ENCODE results near the gene SDK1. TPM values are rescaled to one million over a fixed set of nuclear protein-coding genes. Genes with fewer than 3 reads are reported as not detected.

Gene SDK1
- total and polyA plus RNA-seq, 10 of the 15 experiments (the other 5 are each of a cell fraction or from before 2014, with no cell fraction given) = 0.14 to 0.33 TPM; not detected in 8

DNA sequence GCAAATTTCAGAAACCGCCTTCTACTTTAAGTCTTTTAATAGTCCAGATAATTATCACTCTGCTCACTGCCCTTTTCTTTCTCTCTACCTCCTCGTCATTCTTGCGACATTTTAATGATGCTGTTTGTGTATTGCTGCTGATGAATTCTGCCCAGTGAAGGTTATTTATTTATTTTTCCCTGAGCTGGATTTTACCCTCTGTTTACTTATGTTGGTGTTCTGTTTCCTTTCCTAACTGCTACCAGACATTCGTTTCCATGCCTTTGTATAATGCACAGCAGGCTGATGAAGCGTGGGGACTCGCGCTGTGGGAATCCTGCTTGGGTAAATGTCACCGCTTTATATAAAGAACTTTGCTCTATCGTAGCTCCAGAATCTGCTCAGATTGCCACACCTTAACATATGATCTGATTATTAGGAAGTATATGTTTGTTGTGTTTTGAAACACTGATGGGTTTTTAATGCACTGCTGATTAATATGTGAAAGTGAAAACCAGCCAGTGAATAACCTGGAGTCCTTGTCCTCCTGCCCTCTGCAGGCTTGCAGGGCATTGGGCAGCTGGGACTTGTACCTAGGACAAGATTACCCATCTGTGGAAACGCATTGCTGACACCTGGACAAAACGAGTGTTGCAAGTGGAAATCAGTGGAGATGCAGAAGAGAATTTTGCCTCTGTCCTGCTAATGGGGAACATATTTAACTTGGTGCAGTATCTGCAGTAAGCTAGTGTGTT lies 291.5 kb downstream of the SDK1 start:
- no peak overlapping the region for H3K9ac ChIP-seq (ENCODE audit: control insufficient read depth, insufficient read depth, low read length)
- no peaks in the 10 kb centered on the region for H3K79me2 ChIP-seq (ENCODE audit: control insufficient read depth, insufficient read depth, low read length)
- H3K36me3 ChIP-seq (ENCODE audit: control insufficient read depth in 2 of 2, insufficient read depth in 2 of 2, low read length in 1 of 2) = no peaks in the 10 kb centered on the region
- ChIA-PET POLR2A (no interaction called here), RAD21 (ENCODE audit: unreplicated experiment) (no interaction called here), CTCF (interaction anchor here (0.6 kb wide), 1 partner anchor 23 kb away, joined by 3 read pairs; no protein-coding TSS in a partner anchor), SMC1A (ENCODE audit: uncharacterized antibody, unreplicated experiment) (no interaction called here)
- H3K4me1 ChIP-seq (ENCODE audit: control insufficient read depth, insufficient read depth, low read length) = no peaks in the 10 kb centered on the region
- no peak overlapping the region for H3K4me3 ChIP-seq
- intact Hi-C loops (cut with micrococcal nuclease; ENCODE audit: unreplicated experiment) (no loop called here), in situ Hi-C loops (cut with MboI) (no loop called here)
- H3K4me2 ChIP-seq (ENCODE audit: control insufficient read depth, insufficient read depth) = no peak overlapping the region
- H3K27ac ChIP-seq (ENCODE audit: control insufficient read depth, insufficient read depth) = no peak overlapping the region
- BruUV-seq (replicated peaks) = no TSS peak
- no peaks in the 10 kb centered on the region for H3K9me3 ChIP-seq (replicated peaks; ENCODE audit: control insufficient read depth, insufficient read depth, low read length)
- whole genome bisulfite sequencing (ENCODE audit: insufficient coverage, insufficient replicate concordance, low lambda C conversion rate, missing lambda C conversion rate) = 44% methylated on average over 11 of the region's 11 CpGs
- DNase-seq (ENCODE audit: low read depth, low spot score) (no peak), ATAC-seq (no peak), FAIRE-seq (no peak)
- H2AFZ ChIP-seq (ENCODE audit: control insufficient read depth, low read depth, low read length) = no peak overlapping the region
- H3K27me3 ChIP-seq (replicated peaks in 1 of 2; ENCODE audit: control insufficient read depth in 2 of 2, insufficient read depth in 2 of 2, low read length in 1 of 2) = no peaks in the 10 kb centered on the region
- H4K20me1 ChIP-seq (ENCODE audit: control insufficient read depth, insufficient read depth) = no peaks in the 10 kb centered on the region
- TF ChIP-seq, protein P1, sequence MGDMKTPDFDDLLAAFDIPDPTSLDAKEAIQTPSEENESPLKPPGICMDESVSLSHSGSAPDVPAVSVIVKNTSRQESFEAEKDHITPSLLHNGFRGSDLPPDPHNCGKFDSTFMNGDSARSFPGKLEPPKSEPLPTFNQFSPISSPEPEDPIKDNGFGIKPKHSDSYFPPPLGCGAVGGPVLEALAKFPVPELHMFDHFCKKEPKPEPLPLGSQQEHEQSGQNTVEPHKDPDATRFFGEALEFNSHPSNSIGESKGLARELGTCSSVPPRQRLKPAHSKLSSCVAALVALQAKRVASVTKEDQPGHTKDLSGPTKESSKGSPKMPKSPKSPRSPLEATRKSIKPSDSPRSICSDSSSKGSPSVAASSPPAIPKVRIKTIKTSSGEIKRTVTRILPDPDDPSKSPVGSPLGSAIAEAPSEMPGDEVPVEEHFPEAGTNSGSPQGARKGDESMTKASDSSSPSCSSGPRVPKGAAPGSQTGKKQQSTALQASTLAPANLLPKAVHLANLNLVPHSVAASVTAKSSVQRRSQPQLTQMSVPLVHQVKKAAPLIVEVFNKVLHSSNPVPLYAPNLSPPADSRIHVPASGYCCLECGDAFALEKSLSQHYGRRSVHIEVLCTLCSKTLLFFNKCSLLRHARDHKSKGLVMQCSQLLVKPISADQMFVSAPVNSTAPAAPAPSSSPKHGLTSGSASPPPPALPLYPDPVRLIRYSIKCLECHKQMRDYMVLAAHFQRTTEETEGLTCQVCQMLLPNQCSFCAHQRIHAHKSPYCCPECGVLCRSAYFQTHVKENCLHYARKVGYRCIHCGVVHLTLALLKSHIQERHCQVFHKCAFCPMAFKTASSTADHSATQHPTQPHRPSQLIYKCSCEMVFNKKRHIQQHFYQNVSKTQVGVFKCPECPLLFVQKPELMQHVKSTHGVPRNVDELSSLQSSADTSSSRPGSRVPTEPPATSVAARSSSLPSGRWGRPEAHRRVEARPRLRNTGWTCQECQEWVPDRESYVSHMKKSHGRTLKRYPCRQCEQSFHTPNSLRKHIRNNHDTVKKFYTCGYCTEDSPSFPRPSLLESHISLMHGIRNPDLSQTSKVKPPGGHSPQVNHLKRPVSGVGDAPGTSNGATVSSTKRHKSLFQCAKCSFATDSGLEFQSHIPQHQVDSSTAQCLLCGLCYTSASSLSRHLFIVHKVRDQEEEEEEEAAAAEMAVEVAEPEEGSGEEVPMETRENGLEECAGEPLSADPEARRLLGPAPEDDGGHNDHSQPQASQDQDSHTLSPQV (IDR thresholded peaks at IDR 0.05) = no peak
- TF ChIP-seq, protein P2, sequence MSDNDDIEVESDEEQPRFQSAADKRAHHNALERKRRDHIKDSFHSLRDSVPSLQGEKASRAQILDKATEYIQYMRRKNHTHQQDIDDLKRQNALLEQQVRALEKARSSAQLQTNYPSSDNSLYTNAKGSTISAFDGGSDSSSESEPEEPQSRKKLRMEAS (IDR thresholded peaks at IDR 0.05; ENCODE audit: low read depth, low read length) = no peak
- TF ChIP-seq KLF5 (IDR thresholded peaks at IDR 0.05; ENCODE audit: partially characterized antibody) (no peak), SMAD1 (IDR thresholded peaks at IDR 0.05; ENCODE audit: low read depth, partially characterized antibody) (no peak), NFXL1 (IDR thresholded peaks at IDR 0.05; ENCODE audit: borderline replicate concordance) (no peak), KDM1A (IDR thresholded peaks at IDR 0.05; ENCODE audit: borderline replicate concordance) (no peak), MYB (IDR thresholded peaks at IDR 0.05; ENCODE audit: borderline replicate concordance, low read depth, low read length) (no peak), MTA3 (IDR thresholded peaks at IDR 0.05; ENCODE audit: borderline replicate concordance, low read length) (no peak), CHD2 (IDR thresholded peaks at IDR 0.05; ENCODE audit: borderline replicate concordance, low read depth, low read length) (no peak), TBL1XR1 (IDR thresholded peaks at IDR 0.05; ENCODE audit: low read depth, low read length) (no peak), HDAC2 (IDR thresholded peaks at IDR 0.05) (no peak), CEBPB (IDR thresholded peaks at IDR 0.05; ENCODE audit: borderline replicate concordance in 1 of 2, low read depth in 2 of 2, low read length in 2 of 2) (no peak), TCF7 (IDR thresholded peaks at IDR 0.05; ENCODE audit: borderline replicate concordance) (no peak), RCOR1 (conservative IDR thresholded peaks at IDR 0.05; ENCODE audit: low read depth, low read length) (no peak), SRF (IDR thresholded peaks at IDR 0.05; ENCODE audit: low read depth in 2 of 2, low read length in 2 of 2) (no peak), POLR2AphosphoS2 (IDR thresholded peaks at IDR 0.05; ENCODE audit: low read depth, low read length) (no peak), HSF1 (IDR thresholded peaks at IDR 0.05; ENCODE audit: low read depth, low read length) (no peak)
- TF ChIP-seq, protein P3, sequence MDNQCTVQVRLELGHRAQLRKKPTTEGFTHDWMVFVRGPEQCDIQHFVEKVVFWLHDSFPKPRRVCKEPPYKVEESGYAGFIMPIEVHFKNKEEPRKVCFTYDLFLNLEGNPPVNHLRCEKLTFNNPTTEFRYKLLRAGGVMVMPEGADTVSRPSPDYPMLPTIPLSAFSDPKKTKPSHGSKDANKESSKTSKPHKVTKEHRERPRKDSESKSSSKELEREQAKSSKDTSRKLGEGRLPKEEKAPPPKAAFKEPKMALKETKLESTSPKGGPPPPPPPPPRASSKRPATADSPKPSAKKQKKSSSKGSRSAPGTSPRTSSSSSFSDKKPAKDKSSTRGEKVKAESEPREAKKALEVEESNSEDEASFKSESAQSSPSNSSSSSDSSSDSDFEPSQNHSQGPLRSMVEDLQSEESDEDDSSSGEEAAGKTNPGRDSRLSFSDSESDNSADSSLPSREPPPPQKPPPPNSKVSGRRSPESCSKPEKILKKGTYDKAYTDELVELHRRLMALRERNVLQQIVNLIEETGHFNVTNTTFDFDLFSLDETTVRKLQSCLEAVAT (IDR thresholded peaks at IDR 0.05) = no peak

Measured in GM12878 (cell line).